Activated naive CD8-positive, alpha-beta T cell treated with anti-CD3 and anti-CD28 coated beads for 36 hours (primary cell): ENCODE data around the gene STEAP3. TPM values are rescaled to one million over a fixed set of nuclear protein-coding genes. Genes with fewer than 3 reads are reported as not detected.

ENCODE experiments used
- DNase-seq: peaks from one replicate; pipeline ENCODE4 v3.0.0; 2021
- H3K27ac Mint-ChIP-seq: one replicate; pipeline ENCODE4 v1.8.0; 2022; ENCODE audit warnings: mild to moderate bottlenecking, moderate library complexity, mixed read lengths
- H3K27me3 Mint-ChIP-seq: one replicate; pipeline ENCODE4 v1.8.0; 2022; ENCODE audit warnings: mild to moderate bottlenecking, mixed read lengths
- H3K36me3 Mint-ChIP-seq: one replicate; pipeline ENCODE4 v1.8.0; 2021; ENCODE audit warnings: mild to moderate bottlenecking, mixed read lengths
- H3K4me1 Mint-ChIP-seq: one replicate; pipeline ENCODE4 v1.8.0; 2021; ENCODE audit warnings: mixed read lengths
- H3K4me3 Mint-ChIP-seq: one replicate; pipeline ENCODE4 v1.8.0; 2022; ENCODE audit warnings: mild to moderate bottlenecking, moderate library complexity, mixed read lengths
- H3K9me3 Mint-ChIP-seq: one replicate; pipeline ENCODE4 v1.8.0; 2022; ENCODE audit warnings: mixed read lengths
- total RNA-seq, 2 experiments: library from RNA; stranded (reverse); gene quantifications; one replicate each; pipeline ENCODE4 v1.2.3, GENCODE V29; 2021

The STEAP3 gene
- total RNA-seq, 2 experiments from 2014 or later: 0.60 to 0.90 TPM

DNA sequence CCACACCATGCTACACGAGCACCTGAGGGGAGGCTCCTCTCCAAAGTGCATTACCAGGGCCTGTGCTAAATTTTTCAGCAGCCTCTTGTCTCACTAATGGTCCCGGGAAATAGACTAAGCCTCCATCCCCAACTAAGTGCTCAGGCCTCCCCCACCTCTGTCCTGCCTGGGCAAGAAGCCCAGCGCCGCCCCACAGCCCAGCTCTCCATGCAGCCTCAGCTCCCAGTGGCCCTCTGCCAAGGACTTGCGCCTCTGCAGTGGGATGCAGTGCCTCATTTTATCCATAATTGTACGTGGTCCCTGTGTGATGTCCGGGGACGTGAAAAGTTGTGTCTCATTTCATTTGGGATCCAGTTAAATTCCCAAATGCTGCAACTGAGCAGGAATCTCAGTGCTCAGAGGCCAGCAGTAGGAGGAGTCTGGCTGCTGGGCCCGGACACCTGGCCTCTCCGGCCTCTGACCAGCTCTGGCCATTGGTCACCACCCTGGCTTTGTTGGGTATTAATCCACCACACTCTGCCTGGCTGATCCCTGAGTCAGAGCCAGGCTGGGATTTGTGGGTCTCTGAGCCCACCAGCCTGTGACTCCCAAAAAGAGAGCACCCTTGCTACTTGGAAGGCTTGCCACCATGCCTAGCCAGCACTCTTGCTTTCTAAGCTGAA lies 11.4 kb upstream of the STEAP3 start:
- Mint-ChIP-seq H3K27ac (no peak overlapping the region), H3K36me3 (no peaks in the 10 kb centered on the region), H3K9me3 (no peaks in the 10 kb centered on the region), H3K4me3 (no peak overlapping the region), H3K4me1 (no peaks in the 10 kb centered on the region), H3K27me3 (no peaks in the 10 kb centered on the region)
- DNase-seq: no peak

DNA sequence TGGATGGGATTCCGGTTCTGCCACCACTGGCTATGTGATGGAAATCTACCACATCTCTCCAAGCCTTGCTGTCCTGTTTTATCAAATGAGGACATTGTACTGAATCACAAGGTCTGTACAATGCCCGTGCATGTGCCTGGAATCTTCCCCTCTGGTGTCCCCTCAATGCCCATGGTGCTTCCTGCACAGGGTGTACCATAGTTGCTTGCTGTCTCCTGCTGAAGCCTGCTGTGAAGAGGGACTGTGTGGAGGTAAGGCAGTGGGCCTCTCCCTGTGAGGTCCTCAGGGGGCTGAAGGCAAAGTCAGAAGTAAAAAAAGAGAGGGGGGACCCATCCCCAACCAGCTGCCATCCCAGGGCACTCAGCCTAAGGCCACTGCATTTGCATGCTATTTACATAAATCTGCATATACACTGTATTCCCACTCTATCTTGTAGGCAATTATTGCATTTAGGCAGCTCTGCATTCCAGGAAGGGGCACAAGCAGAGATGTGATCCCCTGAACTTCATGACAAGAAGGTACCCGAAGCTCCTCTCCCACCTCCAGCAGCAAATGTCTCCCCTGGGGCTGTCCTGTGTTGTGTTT lies 9.1 kb upstream of the STEAP3 start:
- Mint-ChIP-seq H3K9me3 (no peaks in the 10 kb centered on the region), H3K27me3 (peaks cover 3% of the 10 kb centered on the region), H3K4me1 (no peaks in the 10 kb centered on the region), H3K4me3 (no peak overlapping the region), H3K36me3 (no peaks in the 10 kb centered on the region), H3K27ac (no peak overlapping the region)
- DNase-seq: no peak

DNA sequence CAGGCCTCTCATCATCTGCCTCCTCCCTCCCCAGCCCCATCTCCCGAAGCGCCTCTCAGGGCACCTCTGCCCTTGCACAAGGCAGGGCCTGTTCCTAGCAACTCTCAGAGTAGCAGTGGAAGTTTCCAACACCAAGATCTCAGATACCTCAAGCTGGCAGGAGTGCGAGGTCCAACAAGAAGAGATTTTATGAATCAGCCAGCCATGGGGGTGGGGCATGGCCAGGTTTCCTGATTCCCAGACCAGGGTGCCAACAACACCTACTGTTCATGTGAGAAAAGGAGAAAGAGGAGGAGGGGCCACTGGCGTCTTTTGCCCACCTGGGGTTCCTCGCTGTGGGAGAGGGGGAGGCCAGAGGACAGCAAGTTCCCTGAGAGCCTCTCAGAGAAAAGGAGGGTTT lies 6.6 kb upstream of the STEAP3 start:
- H3K27ac Mint-ChIP-seq: no peak overlapping the region

DNA sequence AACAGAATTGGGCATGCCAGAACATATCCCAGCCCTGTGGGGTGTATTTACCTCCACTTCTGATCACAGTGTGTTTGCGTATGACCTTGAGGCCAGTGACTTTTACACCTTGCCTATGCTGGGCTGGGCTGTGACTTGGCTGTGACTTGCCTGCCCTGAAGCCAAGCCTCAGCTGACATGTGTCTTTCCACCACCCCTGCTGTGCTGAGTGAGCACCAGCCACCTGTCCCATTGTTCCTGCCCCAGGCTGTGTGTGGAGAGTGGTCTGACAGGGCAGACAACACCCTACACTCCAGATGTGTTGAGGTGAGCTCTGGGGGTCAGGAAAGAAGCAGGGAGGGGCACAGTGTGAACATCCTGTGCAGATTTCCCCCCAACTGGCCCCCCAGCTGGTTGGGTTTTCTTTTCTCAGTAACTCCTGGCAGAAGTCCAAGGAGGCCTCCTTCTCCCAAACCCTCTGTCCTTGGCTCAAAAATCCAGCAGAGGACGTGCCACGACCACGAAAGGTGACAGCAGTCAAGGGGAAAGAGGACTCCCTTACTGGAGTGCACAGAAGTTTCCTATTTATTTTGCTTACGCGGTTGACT lies 5.1 kb upstream of the STEAP3 start:
- H3K36me3 Mint-ChIP-seq: no peaks in the 10 kb centered on the region
- H3K27ac Mint-ChIP-seq: no peak overlapping the region
- H3K27me3 Mint-ChIP-seq: peaks cover 37% of the 10 kb centered on the region
- no peak overlapping the region for H3K4me3 Mint-ChIP-seq
- no peak for DNase-seq
- no peaks in the 10 kb centered on the region for H3K9me3 Mint-ChIP-seq
- no peaks in the 10 kb centered on the region for H3K4me1 Mint-ChIP-seq

More for the DNA sequence above, 6.6 kb upstream of the STEAP3 start:
- peaks cover 23% of the 10 kb centered on the region for H3K27me3 Mint-ChIP-seq
- no peak overlapping the region for H3K4me3 Mint-ChIP-seq
- no peaks in the 10 kb centered on the region for H3K36me3 Mint-ChIP-seq
- H3K9me3 Mint-ChIP-seq: no peaks in the 10 kb centered on the region
- no peaks in the 10 kb centered on the region for H3K4me1 Mint-ChIP-seq
- DNase-seq: no peak

DNA sequence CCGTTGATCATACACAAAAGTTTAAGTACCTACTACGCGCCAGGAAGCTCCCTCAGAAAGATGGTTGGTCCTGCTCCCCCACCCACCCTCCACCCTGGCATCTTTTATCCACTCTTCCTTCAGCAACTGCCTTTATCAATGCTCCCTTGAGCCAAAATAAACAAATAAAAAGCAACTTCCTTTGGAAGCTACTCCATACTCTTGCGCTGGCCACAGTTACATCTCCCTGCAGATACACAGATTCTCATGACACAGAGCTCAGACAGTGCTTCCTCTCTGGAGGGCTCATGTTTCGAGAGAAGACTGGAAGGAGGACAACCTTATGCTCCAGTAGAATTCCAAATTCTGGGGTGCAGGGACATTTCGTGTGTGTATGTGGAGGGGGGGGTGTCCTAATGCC lies 3.8 kb upstream of the STEAP3 start:
- no peak overlapping the region for H3K27ac Mint-ChIP-seq
- H3K4me1 Mint-ChIP-seq: no peaks in the 10 kb centered on the region
- H3K4me3 Mint-ChIP-seq: no peak overlapping the region
- no peaks in the 10 kb centered on the region for H3K9me3 Mint-ChIP-seq
- no peaks in the 10 kb centered on the region for H3K36me3 Mint-ChIP-seq
- DNase-seq: no peak
- H3K27me3 Mint-ChIP-seq: peaks cover 42% of the 10 kb centered on the region

DNA sequence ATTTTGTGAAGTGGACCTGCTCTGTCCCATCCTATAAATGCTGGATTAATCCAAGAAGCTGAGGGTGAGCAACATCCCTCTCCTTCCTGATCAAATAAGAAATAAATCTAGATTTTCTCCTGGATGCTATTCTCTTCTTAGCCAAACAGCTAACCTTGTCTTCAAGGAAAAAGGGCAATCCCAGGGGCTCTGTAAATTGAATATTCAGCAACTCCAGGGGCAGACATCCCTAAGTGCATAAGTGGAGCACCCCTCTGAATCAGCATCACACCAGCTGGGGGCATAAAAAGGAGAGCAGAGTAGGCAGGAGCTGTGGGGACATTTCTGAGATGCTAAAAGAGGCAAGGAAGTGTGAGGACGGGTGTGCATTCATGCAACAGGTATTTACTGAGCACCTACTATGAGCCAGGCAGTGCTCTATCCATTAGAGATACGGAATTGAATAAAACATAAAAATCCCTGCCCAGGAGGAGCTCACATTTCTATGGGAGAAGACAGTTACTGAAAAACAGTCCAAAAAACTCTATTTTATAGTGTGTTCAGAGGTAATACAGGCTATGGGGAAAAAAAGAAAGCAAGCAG lies 2.8 kb upstream of the STEAP3 start:
- DNase-seq: no peak
- Mint-ChIP-seq H3K4me3 (no peak overlapping the region), H3K27me3 (peaks cover 50% of the 10 kb centered on the region), H3K4me1 (no peaks in the 10 kb centered on the region), H3K36me3 (no peaks in the 10 kb centered on the region), H3K9me3 (no peaks in the 10 kb centered on the region), H3K27ac (no peak overlapping the region)

DNA sequence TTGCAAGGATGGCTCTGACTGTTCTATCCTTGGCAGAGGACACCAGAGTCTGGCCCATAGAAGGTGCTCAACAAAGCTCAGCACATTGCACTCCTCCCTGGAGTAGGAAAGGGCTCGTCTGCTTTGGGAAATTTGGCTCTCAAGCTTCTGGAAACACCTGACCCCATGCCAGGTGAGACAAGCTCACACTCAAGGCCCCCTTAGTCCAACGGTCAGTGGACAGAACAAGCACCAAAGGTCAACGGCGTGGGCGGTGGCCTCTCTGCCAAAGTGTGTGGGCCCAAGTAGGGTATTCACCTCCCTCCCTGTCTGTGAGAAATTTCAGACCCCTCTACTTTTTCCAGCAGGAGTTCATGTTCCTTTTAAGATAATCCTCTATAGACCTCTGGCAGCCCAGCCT lies 2.0 kb upstream of the STEAP3 start:
- no peak for DNase-seq
- no peaks in the 10 kb centered on the region for H3K4me1 Mint-ChIP-seq
- no peaks in the 10 kb centered on the region for H3K36me3 Mint-ChIP-seq
- no peak overlapping the region for H3K4me3 Mint-ChIP-seq
- peaks cover 53% of the 10 kb centered on the region for H3K27me3 Mint-ChIP-seq
- H3K27ac Mint-ChIP-seq: no peak overlapping the region
- no peaks in the 10 kb centered on the region for H3K9me3 Mint-ChIP-seq

DNA sequence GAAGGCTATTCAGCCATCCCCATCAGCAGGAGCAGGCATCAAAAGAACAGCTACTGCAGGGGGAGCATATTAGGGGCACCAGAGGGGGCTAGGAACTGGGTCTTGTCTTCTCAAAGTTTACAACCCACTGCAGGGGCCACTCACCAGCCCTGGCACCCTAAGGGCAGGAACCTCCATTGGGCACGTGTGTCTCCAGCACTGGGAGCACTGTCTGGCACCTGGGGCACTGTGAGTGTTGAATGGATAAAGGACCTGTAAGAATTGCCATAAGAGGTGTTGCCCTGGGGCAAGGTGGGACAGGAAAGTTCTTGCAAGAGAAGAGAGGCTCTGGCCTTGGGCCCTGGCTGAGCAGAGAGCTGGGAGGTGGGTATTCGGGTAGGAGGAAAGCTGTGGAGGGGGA lies 1.4 kb upstream of the STEAP3 start:
- Mint-ChIP-seq H3K4me1 (no peaks in the 10 kb centered on the region), H3K27ac (no peak overlapping the region), H3K36me3 (no peaks in the 10 kb centered on the region), H3K27me3 (peaks cover 53% of the 10 kb centered on the region), H3K9me3 (no peaks in the 10 kb centered on the region), H3K4me3 (no peak overlapping the region)
- DNase-seq: no peak

DNA sequence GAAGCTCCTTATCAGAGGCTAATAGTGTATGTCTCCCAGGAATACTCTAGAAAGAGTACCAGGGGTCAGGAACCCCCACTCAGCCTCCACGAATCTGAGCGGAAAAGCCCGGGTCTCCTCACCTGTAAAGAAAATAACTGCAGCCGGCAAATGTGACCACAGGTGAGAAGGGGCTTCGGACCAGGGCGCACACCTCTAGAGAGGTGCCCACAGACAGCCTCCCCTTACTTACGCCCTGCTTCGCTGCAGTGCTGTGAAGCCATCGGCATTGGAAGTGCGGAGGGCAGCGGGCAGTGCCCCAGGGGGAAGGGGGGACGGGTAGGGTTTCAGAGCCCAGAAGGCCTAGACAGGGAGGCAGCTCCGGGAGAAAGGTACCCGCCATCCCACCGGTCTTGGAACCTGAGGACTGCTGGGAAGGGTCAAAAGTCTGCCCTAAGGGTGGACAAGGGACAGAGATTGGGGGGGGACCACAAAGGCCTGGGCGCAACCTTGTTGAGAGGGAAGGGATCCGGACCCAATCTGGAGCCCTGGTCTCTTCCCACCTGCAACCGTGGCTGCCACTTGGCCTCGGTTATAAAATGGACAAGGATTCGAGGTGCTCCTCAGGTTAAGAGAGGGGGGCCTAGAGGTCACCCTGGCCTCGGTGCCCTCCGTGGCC lies 642 bp upstream of the STEAP3 start:
- no peaks in the 10 kb centered on the region for H3K4me1 Mint-ChIP-seq
- no peak for DNase-seq
- H3K36me3 Mint-ChIP-seq: no peaks in the 10 kb centered on the region
- H3K9me3 Mint-ChIP-seq: no peaks in the 10 kb centered on the region
- H3K4me3 Mint-ChIP-seq: peak overlapping the region; percentile 19
- no peak overlapping the region for H3K27ac Mint-ChIP-seq
- peaks cover 53% of the 10 kb centered on the region for H3K27me3 Mint-ChIP-seq

DNA sequence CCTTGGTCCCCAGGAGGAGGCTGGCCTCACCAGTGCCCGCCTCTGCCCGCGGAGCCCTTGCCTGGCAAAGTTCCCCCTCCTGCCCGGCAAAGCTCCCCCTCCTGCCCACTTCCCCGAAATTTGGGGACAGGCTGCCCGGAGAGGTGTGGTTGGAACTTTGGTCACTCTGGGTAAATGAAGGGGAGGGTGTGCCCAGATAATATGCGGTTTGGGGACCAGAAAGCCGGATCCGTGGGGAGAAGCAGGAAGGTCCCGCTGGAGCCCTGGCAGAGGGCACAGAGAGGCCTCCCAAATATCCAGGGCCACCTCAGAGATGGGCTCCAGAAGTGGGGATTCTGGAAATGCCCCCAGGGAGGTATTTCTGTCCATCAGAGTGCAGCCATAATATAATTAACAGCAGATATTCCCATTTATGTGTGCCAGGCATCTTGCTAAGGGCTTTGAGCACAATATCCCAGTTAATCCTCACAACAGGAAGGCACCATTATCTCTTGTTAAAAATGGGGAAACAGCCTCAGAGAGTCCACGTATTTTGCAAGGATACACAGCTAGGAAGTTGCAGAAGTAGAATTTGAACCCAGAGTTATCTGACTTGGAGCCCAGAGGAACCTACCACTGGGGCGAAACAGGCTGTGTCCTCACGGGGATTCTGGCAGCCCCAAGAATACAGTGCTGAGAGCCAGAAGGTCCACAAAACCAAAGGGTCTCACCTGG lies 914 bp downstream of the STEAP3 start:
- no peaks in the 10 kb centered on the region for H3K36me3 Mint-ChIP-seq
- no peaks in the 10 kb centered on the region for H3K4me1 Mint-ChIP-seq
- peaks cover 50% of the 10 kb centered on the region for H3K27me3 Mint-ChIP-seq
- H3K9me3 Mint-ChIP-seq: no peaks in the 10 kb centered on the region
- DNase-seq: no peak
- no peak overlapping the region for H3K4me3 Mint-ChIP-seq
- no peak overlapping the region for H3K27ac Mint-ChIP-seq

DNA sequence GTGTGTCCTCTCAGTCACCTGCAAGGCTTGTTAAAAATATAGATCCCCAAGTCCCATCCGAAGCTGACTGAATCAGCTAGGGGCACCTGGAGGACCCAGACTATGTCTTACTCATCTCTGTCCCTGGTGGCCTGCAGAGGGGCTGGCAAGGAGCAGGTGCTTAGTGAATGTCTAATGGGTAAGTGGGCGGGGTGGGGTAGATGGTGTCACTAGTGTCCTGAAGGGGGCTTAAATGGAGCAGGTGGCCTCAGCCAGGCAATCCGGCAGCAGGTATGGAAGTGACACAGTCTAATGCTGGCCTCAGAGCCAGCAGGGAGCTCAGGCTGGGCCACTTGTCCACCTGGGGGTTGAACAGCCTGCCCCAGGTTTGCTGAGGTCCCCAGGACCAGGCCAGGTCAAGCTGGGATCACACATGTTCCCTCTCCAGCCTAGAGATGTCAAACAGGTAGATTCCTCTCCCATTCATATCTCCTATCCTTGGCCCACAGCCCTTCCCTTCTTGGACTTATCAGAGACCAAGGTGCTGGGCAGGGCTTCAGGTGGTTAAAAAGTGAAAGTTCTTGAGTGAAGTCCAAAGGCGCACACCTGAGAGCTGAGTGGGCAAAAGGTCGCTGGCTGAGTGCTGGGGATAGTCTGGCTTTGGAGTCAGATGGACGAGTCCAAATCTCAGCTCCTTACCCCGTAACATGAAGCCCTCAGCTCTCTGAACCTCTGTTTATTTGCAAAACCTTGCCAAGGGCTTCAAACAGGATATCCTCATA lies 1.7 kb downstream of the STEAP3 start:
- H3K36me3 Mint-ChIP-seq: no peaks in the 10 kb centered on the region

DNA sequence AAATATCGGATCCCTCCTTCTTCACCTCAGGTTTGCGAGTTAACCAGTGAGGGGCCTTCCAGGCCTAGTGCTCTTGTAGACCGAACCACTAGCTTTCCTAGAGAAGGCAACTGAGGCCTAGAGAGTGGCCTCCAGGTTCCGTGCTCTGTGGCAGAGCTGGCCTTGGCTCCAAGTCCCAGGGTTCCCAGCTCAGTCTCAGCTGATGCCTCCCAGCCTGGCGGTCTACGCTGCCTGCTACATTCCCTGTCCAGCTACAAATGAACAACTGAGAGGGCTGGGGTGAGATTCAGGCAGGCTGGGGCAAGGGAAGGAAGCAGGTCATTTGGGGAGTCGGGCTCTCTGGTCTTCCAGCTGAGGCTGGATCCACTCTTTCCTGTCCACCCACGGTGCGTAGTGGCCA lies 2.3 kb downstream of the STEAP3 start:
- Mint-ChIP-seq H3K4me1 (no peaks in the 10 kb centered on the region), H3K36me3 (no peaks in the 10 kb centered on the region), H3K27ac (no peak overlapping the region), H3K4me3 (no peak overlapping the region), H3K27me3 (peaks cover 39% of the 10 kb centered on the region), H3K9me3 (no peaks in the 10 kb centered on the region)
- no peak for DNase-seq

More for the DNA sequence above, 1.7 kb downstream of the STEAP3 start:
- Mint-ChIP-seq H3K4me1 (no peaks in the 10 kb centered on the region), H3K4me3 (no peak overlapping the region), H3K9me3 (no peaks in the 10 kb centered on the region), H3K27me3 (peaks cover 43% of the 10 kb centered on the region), H3K27ac (no peak overlapping the region)
- DNase-seq: no peak

DNA sequence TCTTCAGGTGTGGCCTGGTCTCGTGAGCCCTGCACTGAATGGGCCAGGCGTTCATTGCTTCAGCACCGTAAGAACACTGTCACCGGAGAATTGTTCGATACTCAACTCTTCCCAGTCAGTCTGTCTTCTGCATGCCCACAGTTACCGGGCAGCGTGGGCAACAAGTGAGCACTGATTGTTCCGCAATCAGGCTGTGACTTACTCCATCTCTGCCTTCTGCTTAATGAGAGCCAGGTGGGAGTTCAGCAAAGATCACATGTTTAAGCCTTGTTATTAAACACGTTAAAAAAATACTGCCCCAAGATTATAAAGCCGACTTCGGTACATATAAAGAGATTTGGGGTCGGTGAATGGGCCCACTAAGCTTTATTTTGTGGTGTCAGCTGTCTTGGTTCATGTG lies 3.7 kb downstream of the STEAP3 start:
- no peak for DNase-seq
- Mint-ChIP-seq H3K27me3 (peaks cover 26% of the 10 kb centered on the region), H3K27ac (no peak overlapping the region), H3K4me1 (peaks cover 2% of the 10 kb centered on the region), H3K4me3 (no peak overlapping the region), H3K36me3 (no peaks in the 10 kb centered on the region), H3K9me3 (no peaks in the 10 kb centered on the region)

DNA sequence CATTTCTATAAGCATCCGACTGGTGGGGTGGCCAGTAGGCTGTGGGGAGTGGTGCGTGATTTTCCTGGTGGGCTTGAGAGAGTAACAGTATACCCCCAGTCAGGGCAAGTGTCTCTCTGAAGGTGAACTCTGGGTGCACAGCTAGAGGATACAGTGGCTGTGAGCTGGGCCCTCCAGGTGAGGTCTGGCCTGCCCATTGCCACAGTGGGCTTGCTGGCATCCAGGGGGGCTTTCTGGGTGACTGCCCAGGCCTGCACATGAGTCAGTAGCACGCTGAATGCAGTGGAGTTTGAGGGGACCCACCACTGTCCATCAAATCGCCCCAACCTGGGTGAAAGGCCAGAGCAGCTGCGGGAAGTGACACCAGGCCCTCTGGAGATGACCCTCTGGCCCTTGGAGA lies 4.5 kb downstream of the STEAP3 start:
- no peak for DNase-seq
- no peaks in the 10 kb centered on the region for H3K9me3 Mint-ChIP-seq
- no peak overlapping the region for H3K4me3 Mint-ChIP-seq
- peaks cover 18% of the 10 kb centered on the region for H3K27me3 Mint-ChIP-seq
- H3K27ac Mint-ChIP-seq: no peak overlapping the region
- peaks cover 3% of the 10 kb centered on the region for H3K4me1 Mint-ChIP-seq
- no peaks in the 10 kb centered on the region for H3K36me3 Mint-ChIP-seq
